ENCODE measurements around the gene GPAT3.

GPAT3 gene

GRCh38 chr4:83609365-83609764, 73.5 kb downstream of the GPAT3 start:
- H3K18ac ChIP-seq (ENCODE audit: low read length), result no peak overlapping the region
- H3K23ac ChIP-seq (ENCODE audit: low read depth, low read length, poor library complexity), result no peak overlapping the region
- H4K91ac ChIP-seq (ENCODE audit: low read depth, low read length, poor library complexity), result no peak overlapping the region
- H3K4me1 ChIP-seq (ENCODE audit: control insufficient read depth in 2 of 2, insufficient read depth in 1 of 2, low read depth in 1 of 2, low read length in 2 of 2), result no peaks in the 10 kb centered on the region
- no peak overlapping the region for H3K14ac ChIP-seq (ENCODE audit: low read length)
- H3K27ac ChIP-seq (replicated peaks; ENCODE audit: low read length), result no peak overlapping the region
- no peaks in the 10 kb centered on the region for H3K36me3 ChIP-seq (replicated peaks in 1 of 2; ENCODE audit: control insufficient read depth in 2 of 2, insufficient read depth in 2 of 2, low read length in 2 of 2)
- H3K9me3 ChIP-seq (replicated peaks in 1 of 2; ENCODE audit: control insufficient read depth in 2 of 2, insufficient read depth in 1 of 2, low read depth in 1 of 2, low read length in 2 of 2), result peaks cover 2 to 3% of the 10 kb centered on the region in 2 donors
- no peak overlapping the region for H4K8ac ChIP-seq (ENCODE audit: low read depth, low read length)
- H3K79me1 ChIP-seq (ENCODE audit: low read depth, low read length), result no peaks in the 10 kb centered on the region
- H2AFZ ChIP-seq (ENCODE audit: low read length), result no peak overlapping the region
- H2BK5ac ChIP-seq (ENCODE audit: low read length), result no peak overlapping the region
- H2BK12ac ChIP-seq (ENCODE audit: low read length), result no peak overlapping the region
- H2BK120ac ChIP-seq (ENCODE audit: low read depth, low read length), result no peak overlapping the region
- no peak overlapping the region for H2BK15ac ChIP-seq (ENCODE audit: low read length)
- no peaks in the 10 kb centered on the region for H3K27me3 ChIP-seq (ENCODE audit: control insufficient read depth in 3 of 3, insufficient read depth in 3 of 3, low read depth in 1 of 3, low read length in 3 of 3)
- no peak overlapping the region for H3K4me2 ChIP-seq (ENCODE audit: insufficient read depth, low read length, poor library complexity, severe bottlenecking)
- H2AK5ac ChIP-seq (ENCODE audit: low read depth, low read length), result no peak overlapping the region
- no peak for DNase-seq (ENCODE audit: low spot score)
- H3K4me3 ChIP-seq (ENCODE audit: low read length in 2 of 2), result no peak overlapping the region
- H3K4ac ChIP-seq (ENCODE audit: low read length), result no peak overlapping the region
- H3K9ac ChIP-seq (ENCODE audit: low read depth, low read length, poor library complexity), result no peak overlapping the region

DNA sequence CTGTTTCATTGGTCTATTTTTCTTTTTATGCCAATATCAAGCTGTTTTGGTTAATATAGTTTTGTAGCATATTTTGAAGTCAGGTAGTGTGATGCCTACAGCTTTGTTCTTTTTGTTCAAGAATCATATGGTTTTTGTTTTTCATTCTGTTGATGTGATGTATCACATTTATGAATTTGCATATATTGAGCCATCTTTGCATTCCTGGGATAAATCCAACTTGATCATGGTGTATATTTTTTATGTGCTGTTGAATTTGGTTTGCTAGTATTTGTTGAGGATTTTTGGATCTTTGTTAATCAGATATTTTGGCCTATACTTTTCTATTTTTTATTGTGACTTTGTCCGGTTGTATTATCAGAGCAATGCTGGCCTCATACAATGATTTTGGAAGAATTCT, 74.8 kb downstream of the GPAT3 start:
- H3K9me3 ChIP-seq (replicated peaks in 1 of 2; ENCODE audit: control insufficient read depth in 2 of 2, insufficient read depth in 1 of 2, low read depth in 1 of 2, low read length in 2 of 2), result peaks cover 3 to 9% of the 10 kb centered on the region in 2 donors
- no peak overlapping the region for H2BK5ac ChIP-seq (ENCODE audit: low read length)
- H2BK12ac ChIP-seq (ENCODE audit: low read length), result no peak overlapping the region
- H2BK15ac ChIP-seq (ENCODE audit: low read length), result no peak overlapping the region
- H3K79me1 ChIP-seq (ENCODE audit: low read depth, low read length), result no peaks in the 10 kb centered on the region
- H4K91ac ChIP-seq (ENCODE audit: low read depth, low read length, poor library complexity), result no peak overlapping the region
- H3K27me3 ChIP-seq (ENCODE audit: control insufficient read depth in 3 of 3, insufficient read depth in 3 of 3, low read depth in 1 of 3, low read length in 3 of 3), result no peaks in the 10 kb centered on the region
- DNase-seq (ENCODE audit: low spot score), result no peak
- no peak overlapping the region for H3K27ac ChIP-seq (replicated peaks; ENCODE audit: low read length)
- H3K14ac ChIP-seq (ENCODE audit: low read length), result no peak overlapping the region
- no peak overlapping the region for H3K9ac ChIP-seq (ENCODE audit: low read depth, low read length, poor library complexity)
- no peak overlapping the region for H4K8ac ChIP-seq (ENCODE audit: low read depth, low read length)
- WGBS, 2 donors (ENCODE audit: extremely low coverage in 2 of 2, insufficient read length in 2 of 2, insufficient replicate concordance in 1 of 2), result no CpG with 5 or more reads among the region's 1 CpG
- H3K4me1 ChIP-seq (ENCODE audit: control insufficient read depth in 2 of 2, insufficient read depth in 1 of 2, low read depth in 1 of 2, low read length in 2 of 2), result no peaks in the 10 kb centered on the region
- no peak overlapping the region for H2AK5ac ChIP-seq (ENCODE audit: low read depth, low read length)
- H2AFZ ChIP-seq (ENCODE audit: low read length), result no peak overlapping the region
- H3K36me3 ChIP-seq (replicated peaks in 1 of 2; ENCODE audit: control insufficient read depth in 2 of 2, insufficient read depth in 2 of 2, low read length in 2 of 2), result no peaks in the 10 kb centered on the region
- H3K18ac ChIP-seq (ENCODE audit: low read length), result no peak overlapping the region
- no peak overlapping the region for H3K23ac ChIP-seq (ENCODE audit: low read depth, low read length, poor library complexity)
- no peak overlapping the region for H3K4me2 ChIP-seq (ENCODE audit: insufficient read depth, low read length, poor library complexity, severe bottlenecking)
- H3K4ac ChIP-seq (ENCODE audit: low read length), result no peak overlapping the region
- H3K4me3 ChIP-seq (ENCODE audit: low read length in 2 of 2), result no peak overlapping the region
- no peak overlapping the region for H2BK120ac ChIP-seq (ENCODE audit: low read depth, low read length)

DNA sequence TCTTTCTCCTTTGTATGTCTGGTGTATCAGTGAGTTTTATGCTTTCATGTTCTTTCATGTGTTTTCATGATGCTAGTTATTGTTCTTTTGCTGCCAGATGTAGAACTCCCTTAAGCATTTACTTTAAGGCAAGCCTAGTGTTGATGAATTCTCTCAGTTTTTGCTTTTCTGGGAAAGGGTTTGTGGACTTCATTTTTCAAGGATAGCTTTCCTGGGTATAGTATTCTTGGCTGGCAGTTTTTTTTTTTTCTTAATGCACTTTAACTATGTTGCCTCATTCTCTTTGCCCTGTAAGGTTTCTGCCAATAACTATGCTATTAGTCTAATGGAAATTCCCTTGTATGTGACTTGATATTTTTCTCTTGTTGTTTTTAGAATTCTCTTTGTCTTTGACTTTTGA, 77.1 kb downstream of the GPAT3 start:
- Histone ChIP-seq H3K79me1 (ENCODE audit: low read depth, low read length) (no peaks in the 10 kb centered on the region), H3K27me3 (ENCODE audit: control insufficient read depth in 3 of 3, insufficient read depth in 3 of 3, low read depth in 1 of 3, low read length in 3 of 3) (no peaks in the 10 kb centered on the region), H3K4me1 (ENCODE audit: control insufficient read depth in 2 of 2, insufficient read depth in 1 of 2, low read depth in 1 of 2, low read length in 2 of 2) (no peaks in the 10 kb centered on the region), H2BK15ac (ENCODE audit: low read length) (no peak overlapping the region), H3K23ac (ENCODE audit: low read depth, low read length, poor library complexity) (no peak overlapping the region), H3K9me3 (replicated peaks in 1 of 2; ENCODE audit: control insufficient read depth in 2 of 2, insufficient read depth in 1 of 2, low read depth in 1 of 2, low read length in 2 of 2) (peaks cover 3 to 9% of the 10 kb centered on the region in 2 donors), H2BK120ac (ENCODE audit: low read depth, low read length) (no peak overlapping the region), H3K9ac (ENCODE audit: low read depth, low read length, poor library complexity) (no peak overlapping the region), H2BK12ac (ENCODE audit: low read length) (no peak overlapping the region), H2AFZ (ENCODE audit: low read length) (no peak overlapping the region), H3K4ac (ENCODE audit: low read length) (no peak overlapping the region), H3K36me3 (replicated peaks in 1 of 2; ENCODE audit: control insufficient read depth in 2 of 2, insufficient read depth in 2 of 2, low read length in 2 of 2) (no peaks in the 10 kb centered on the region), H3K14ac (ENCODE audit: low read length) (no peak overlapping the region), H4K8ac (ENCODE audit: low read depth, low read length) (no peak overlapping the region), H3K4me2 (ENCODE audit: insufficient read depth, low read length, poor library complexity, severe bottlenecking) (no peak overlapping the region), H4K91ac (ENCODE audit: low read depth, low read length, poor library complexity) (no peak overlapping the region), H2AK5ac (ENCODE audit: low read depth, low read length) (no peak overlapping the region), H3K4me3 (ENCODE audit: low read length in 2 of 2) (no peak overlapping the region), H2BK5ac (ENCODE audit: low read length) (no peak overlapping the region), H3K18ac (ENCODE audit: low read length) (no peak overlapping the region), H3K27ac (replicated peaks; ENCODE audit: low read length) (no peak overlapping the region)
- no peak for DNase-seq (ENCODE audit: low spot score)

GRCh38 chr4:83613994-83614393, 78.1 kb downstream of the GPAT3 start:
- Histone ChIP-seq H2BK12ac (ENCODE audit: low read length) (no peak overlapping the region), H3K4me3 (ENCODE audit: low read length in 2 of 2) (no peak overlapping the region), H2BK15ac (ENCODE audit: low read length) (no peak overlapping the region), H2BK5ac (ENCODE audit: low read length) (no peak overlapping the region), H3K27me3 (ENCODE audit: control insufficient read depth in 3 of 3, insufficient read depth in 3 of 3, low read depth in 1 of 3, low read length in 3 of 3) (no peaks in the 10 kb centered on the region), H3K36me3 (replicated peaks in 1 of 2; ENCODE audit: control insufficient read depth in 2 of 2, insufficient read depth in 2 of 2, low read length in 2 of 2) (no peaks in the 10 kb centered on the region), H2AK5ac (ENCODE audit: low read depth, low read length) (no peak overlapping the region), H3K4ac (ENCODE audit: low read length) (no peak overlapping the region), H3K27ac (replicated peaks; ENCODE audit: low read length) (no peak overlapping the region), H2AFZ (ENCODE audit: low read length) (no peak overlapping the region), H3K9me3 (replicated peaks in 1 of 2; ENCODE audit: control insufficient read depth in 2 of 2, insufficient read depth in 1 of 2, low read depth in 1 of 2, low read length in 2 of 2) (peaks cover 3 to 9% of the 10 kb centered on the region in 2 donors), H3K9ac (ENCODE audit: low read depth, low read length, poor library complexity) (no peak overlapping the region), H3K4me1 (ENCODE audit: control insufficient read depth in 2 of 2, insufficient read depth in 1 of 2, low read depth in 1 of 2, low read length in 2 of 2) (peaks cover 0 to 7% of the 10 kb centered on the region in 2 donors), H4K91ac (ENCODE audit: low read depth, low read length, poor library complexity) (no peak overlapping the region), H3K23ac (ENCODE audit: low read depth, low read length, poor library complexity) (no peak overlapping the region), H3K79me1 (ENCODE audit: low read depth, low read length) (no peaks in the 10 kb centered on the region), H3K14ac (ENCODE audit: low read length) (no peak overlapping the region), H3K18ac (ENCODE audit: low read length) (no peak overlapping the region), H2BK120ac (ENCODE audit: low read depth, low read length) (no peak overlapping the region), H3K4me2 (ENCODE audit: insufficient read depth, low read length, poor library complexity, severe bottlenecking) (no peak overlapping the region), H4K8ac (ENCODE audit: low read depth, low read length) (no peak overlapping the region)
- DNase-seq (ENCODE audit: low spot score), result no peak
- no CpG with 5 or more reads among the region's 4 CpGs for WGBS, 2 donors (ENCODE audit: extremely low coverage in 2 of 2, insufficient read length in 2 of 2, insufficient replicate concordance in 1 of 2)
